ENCODE measurements around the gene SPRED1. TPM values are rescaled to one million over a fixed set of nuclear protein-coding genes. Genes with fewer than 3 reads are reported as not detected.

Gene SPRED1
- total and polyA plus RNA-seq, 2 of the 13 experiments (the other 11 are each of a cell fraction or from before 2014, with no cell fraction given): 3.8 to 9.6 TPM

DNA sequence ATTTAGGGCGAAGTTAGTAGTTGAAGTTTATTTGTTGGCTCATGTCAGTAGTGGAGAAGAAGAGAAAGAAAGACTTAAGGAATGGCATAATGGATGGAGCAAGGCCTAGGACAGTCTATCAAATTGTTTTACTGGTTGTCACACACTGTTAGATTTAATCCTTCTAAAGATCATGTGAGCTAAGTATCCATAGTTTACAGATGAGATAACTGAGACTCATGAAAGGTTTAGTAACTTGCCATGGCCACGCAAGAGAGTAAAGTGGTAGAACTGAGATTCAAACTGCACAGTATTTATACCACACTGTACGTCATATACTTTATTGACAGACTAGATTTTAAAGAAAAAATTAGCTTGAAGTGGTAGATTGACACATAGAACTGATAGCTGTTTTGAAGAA, 11.4 kb downstream of the SPRED1 start (continued):
- TF ChIP-seq, protein P1, sequence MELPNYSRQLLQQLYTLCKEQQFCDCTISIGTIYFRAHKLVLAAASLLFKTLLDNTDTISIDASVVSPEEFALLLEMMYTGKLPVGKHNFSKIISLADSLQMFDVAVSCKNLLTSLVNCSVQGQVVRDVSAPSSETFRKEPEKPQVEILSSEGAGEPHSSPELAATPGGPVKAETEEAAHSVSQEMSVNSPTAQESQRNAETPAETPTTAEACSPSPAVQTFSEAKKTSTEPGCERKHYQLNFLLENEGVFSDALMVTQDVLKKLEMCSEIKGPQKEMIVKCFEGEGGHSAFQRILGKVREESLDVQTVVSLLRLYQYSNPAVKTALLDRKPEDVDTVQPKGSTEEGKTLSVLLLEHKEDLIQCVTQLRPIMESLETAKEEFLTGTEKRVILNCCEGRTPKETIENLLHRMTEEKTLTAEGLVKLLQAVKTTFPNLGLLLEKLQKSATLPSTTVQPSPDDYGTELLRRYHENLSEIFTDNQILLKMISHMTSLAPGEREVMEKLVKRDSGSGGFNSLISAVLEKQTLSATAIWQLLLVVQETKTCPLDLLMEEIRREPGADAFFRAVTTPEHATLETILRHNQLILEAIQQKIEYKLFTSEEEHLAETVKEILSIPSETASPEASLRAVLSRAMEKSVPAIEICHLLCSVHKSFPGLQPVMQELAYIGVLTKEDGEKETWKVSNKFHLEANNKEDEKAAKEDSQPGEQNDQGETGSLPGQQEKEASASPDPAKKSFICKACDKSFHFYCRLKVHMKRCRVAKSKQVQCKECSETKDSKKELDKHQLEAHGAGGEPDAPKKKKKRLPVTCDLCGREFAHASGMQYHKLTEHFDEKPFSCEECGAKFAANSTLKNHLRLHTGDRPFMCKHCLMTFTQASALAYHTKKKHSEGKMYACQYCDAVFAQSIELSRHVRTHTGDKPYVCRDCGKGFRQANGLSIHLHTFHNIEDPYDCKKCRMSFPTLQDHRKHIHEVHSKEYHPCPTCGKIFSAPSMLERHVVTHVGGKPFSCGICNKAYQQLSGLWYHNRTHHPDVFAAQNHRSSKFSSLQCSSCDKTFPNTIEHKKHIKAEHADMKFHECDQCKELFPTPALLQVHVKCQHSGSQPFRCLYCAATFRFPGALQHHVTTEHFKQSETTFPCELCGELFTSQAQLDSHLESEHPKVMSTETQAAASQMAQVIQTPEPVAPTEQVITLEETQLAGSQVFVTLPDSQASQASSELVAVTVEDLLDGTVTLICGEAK (IDR thresholded peaks at IDR 0.05): no peak
- TF ChIP-seq, protein P1 (CRISPR knock-in tag; IDR thresholded peaks at IDR 0.05): no peak
- no peak for TF ChIP-seq ZBTB8A (CRISPR knock-in tag; IDR thresholded peaks at IDR 0.05; ENCODE audit: borderline replicate concordance, low read depth)
- TF ChIP-seq ZFP62 (CRISPR knock-in tag; IDR thresholded peaks at IDR 0.05): no peak

Measured in HepG2 (cell line).